ENCODE measurements around the gene NR5A2.

NR5A2 gene

GRCh38 chr1:200152336-200152735 is 124.8 kb downstream of the NR5A2 start:
- no peaks in the 10 kb centered on the region for H3K36me3 ChIP-seq (ENCODE audit: insufficient read depth, low read length)
- H3F3A ChIP-seq (ENCODE audit: low read depth), result 0 out of 2 replicates have a peak, but pooled peaks cover 3% of the 10 kb centered on the region
- no peak overlapping the region for H3K4me3 ChIP-seq (ENCODE audit: low read length, poor library complexity, severe bottlenecking)
- no peaks in the 10 kb centered on the region for H3K9me3 ChIP-seq (ENCODE audit: insufficient read depth, low read depth, low read length)
- no peaks in the 10 kb centered on the region for H4K20me1 ChIP-seq (ENCODE audit: insufficient read depth, low read length, poor library complexity, severe bottlenecking)
- peaks cover 50% of the 10 kb centered on the region for H3K4me1 ChIP-seq (ENCODE audit: insufficient read depth, low read length, poor library complexity, severe bottlenecking)
- no peaks in the 10 kb centered on the region for H3K27me3 ChIP-seq (ENCODE audit: insufficient read depth, low read length, poor library complexity, severe bottlenecking)
- TF ChIP-seq EZH2phosphoT487 (IDR thresholded peaks at IDR 0.05; ENCODE audit: borderline replicate concordance), result no peak
- no peak for TF ChIP-seq CTCF (conservative IDR thresholded peaks at IDR 0.05; ENCODE audit: low read length)
- peak overlapping the region; percentile 4; the same call in 1 of the 2 replicates for H2AFZ ChIP-seq (ENCODE audit: low read length)
- H3K4me2 ChIP-seq (ENCODE audit: low read depth, low read length, poor library complexity, severe bottlenecking), result peak overlapping the region; percentile 59
- H3K79me2 ChIP-seq (ENCODE audit: insufficient read depth, low read length), result no peaks in the 10 kb centered on the region
- H3K9ac ChIP-seq (ENCODE audit: low read depth, low read length, poor library complexity, severe bottlenecking), result peak overlapping the region; percentile 54
- H3K9me2 ChIP-seq (replicated peaks; ENCODE audit: low read depth, low read length), result no peaks in the 10 kb centered on the region

GRCh38 chr1:200153277-200154055 is 126.0 kb downstream of the NR5A2 start:
- peak overlapping the region; percentile 59 for H3K4me2 ChIP-seq (ENCODE audit: low read depth, low read length, poor library complexity, severe bottlenecking)

DNA sequence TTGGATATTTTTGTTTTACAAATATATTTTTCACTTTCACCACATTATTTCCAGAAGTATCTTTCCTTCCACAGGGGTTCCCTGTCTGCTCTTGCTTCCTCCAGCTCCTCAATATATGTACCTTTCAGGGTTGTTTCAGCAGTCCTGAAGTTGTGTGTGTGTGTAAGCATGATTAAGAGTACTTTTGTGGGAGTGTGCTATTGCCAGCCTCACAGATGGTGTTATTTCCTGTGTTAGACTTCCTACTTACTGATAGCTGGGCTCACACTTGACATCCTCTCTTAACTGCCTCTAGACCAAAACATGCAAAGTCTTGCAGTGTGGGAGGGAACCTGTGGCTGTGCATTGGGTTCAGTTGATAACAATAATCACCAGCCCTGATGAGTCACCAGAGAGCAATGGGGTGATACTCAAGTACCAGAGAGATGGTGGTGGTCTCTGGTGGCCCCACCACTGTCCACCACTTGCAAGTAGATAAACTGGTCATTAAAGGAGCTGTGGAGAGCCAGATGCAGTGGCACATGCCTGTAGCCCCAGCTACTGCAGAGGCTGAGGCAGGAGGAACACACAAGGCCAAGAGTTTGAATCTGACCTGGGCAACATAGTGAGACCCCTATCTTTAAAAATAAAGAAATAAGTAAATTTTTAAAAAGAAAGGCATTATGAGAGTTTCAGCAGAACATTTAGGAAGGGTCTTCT is 126.7 kb downstream of the NR5A2 start:
- H4K20me1 ChIP-seq (ENCODE audit: insufficient read depth, low read length, poor library complexity, severe bottlenecking), result no peaks in the 10 kb centered on the region
- H2AFZ ChIP-seq (ENCODE audit: low read length), result no peak overlapping the region
- no peaks in the 10 kb centered on the region for H3K79me2 ChIP-seq (ENCODE audit: insufficient read depth, low read length)
- peak overlapping the region; percentile 5 for H3K4me3 ChIP-seq (ENCODE audit: low read length, poor library complexity, severe bottlenecking)
- H3K4me2 ChIP-seq (ENCODE audit: low read depth, low read length, poor library complexity, severe bottlenecking), result peak overlapping the region; percentile 59
- H3F3A ChIP-seq (ENCODE audit: low read depth), result 0 out of 2 replicates have a peak, but pooled peaks cover 3% of the 10 kb centered on the region
- H3K9ac ChIP-seq (ENCODE audit: low read depth, low read length, poor library complexity, severe bottlenecking), result peak overlapping the region; percentile 54
- H3K27me3 ChIP-seq (ENCODE audit: insufficient read depth, low read length, poor library complexity, severe bottlenecking), result no peaks in the 10 kb centered on the region
- no peaks in the 10 kb centered on the region for H3K36me3 ChIP-seq (ENCODE audit: insufficient read depth, low read length)
- no peaks in the 10 kb centered on the region for H3K9me2 ChIP-seq (replicated peaks; ENCODE audit: low read depth, low read length)
- H3K4me1 ChIP-seq (ENCODE audit: insufficient read depth, low read length, poor library complexity, severe bottlenecking), result peaks cover 63% of the 10 kb centered on the region
- H3K9me3 ChIP-seq (ENCODE audit: insufficient read depth, low read depth, low read length), result no peaks in the 10 kb centered on the region
- TF ChIP-seq EZH2phosphoT487 (IDR thresholded peaks at IDR 0.05; ENCODE audit: borderline replicate concordance) (no peak), CTCF (conservative IDR thresholded peaks at IDR 0.05; ENCODE audit: low read length) (no peak)

More at GRCh38 chr1:200153277-200154055, 126.0 kb downstream of the NR5A2 start:
- H4K20me1 ChIP-seq (ENCODE audit: insufficient read depth, low read length, poor library complexity, severe bottlenecking), result no peaks in the 10 kb centered on the region
- H3K79me2 ChIP-seq (ENCODE audit: insufficient read depth, low read length), result no peaks in the 10 kb centered on the region
- 0 out of 2 replicates have a peak, but pooled peaks cover 3% of the 10 kb centered on the region for H3F3A ChIP-seq (ENCODE audit: low read depth)
- peak overlapping the region; percentile 5 for H3K4me3 ChIP-seq (ENCODE audit: low read length, poor library complexity, severe bottlenecking)
- TF ChIP-seq EZH2phosphoT487 (IDR thresholded peaks at IDR 0.05; ENCODE audit: borderline replicate concordance), result no peak
- no peak for TF ChIP-seq CTCF (conservative IDR thresholded peaks at IDR 0.05; ENCODE audit: low read length)
- H3K27me3 ChIP-seq (ENCODE audit: insufficient read depth, low read length, poor library complexity, severe bottlenecking), result no peaks in the 10 kb centered on the region
- H3K36me3 ChIP-seq (ENCODE audit: insufficient read depth, low read length), result no peaks in the 10 kb centered on the region
- no peaks in the 10 kb centered on the region for H3K9me2 ChIP-seq (replicated peaks; ENCODE audit: low read depth, low read length)
- H3K9ac ChIP-seq (ENCODE audit: low read depth, low read length, poor library complexity, severe bottlenecking), result peak overlapping the region; percentile 54
- no peaks in the 10 kb centered on the region for H3K9me3 ChIP-seq (ENCODE audit: insufficient read depth, low read depth, low read length)
- H2AFZ ChIP-seq (ENCODE audit: low read length), result no peak overlapping the region
- H3K4me1 ChIP-seq (ENCODE audit: insufficient read depth, low read length, poor library complexity, severe bottlenecking), result peaks cover 61% of the 10 kb centered on the region
